Stimulated activated CD8-positive, alpha-beta memory T cell treated with anti-CD3 and anti-CD28 coated beads, Interleukin-2, amount 100 ng/mL, for 1 hour (primary cell): ENCODE data around the gene USP22.

ENCODE experiments used
- DNase-seq, 2 donors: peaks; one replicate each; pipeline ENCODE4 v3.0.0-alpha.2; 2020; ENCODE audit warnings: low read depth in 2 of 2

The USP22 gene

GRCh38 chr17:21021208-21021803, 21.5 kb downstream of the USP22 start:
- DNase-seq: no peak

GRCh38 chr17:21020622-21021021, 22.2 kb downstream of the USP22 start:
- DNase-seq: no peak

GRCh38 chr17:21019976-21020586, 22.7 kb downstream of the USP22 start:
- DNase-seq: no peak

- DNase-seq: no peak
These were observed 23.9 kb downstream of the USP22 start for GRCh38 chr17:21018894-21019293.

- no peak for DNase-seq
These were observed 24.9 kb downstream of the USP22 start for GRCh38 chr17:21017861-21018260.

GRCh38 chr17:21017256-21017655, 25.6 kb downstream of the USP22 start:
- DNase-seq: no peak

GRCh38 chr17:21016826-21017225, 26.0 kb downstream of the USP22 start:
- DNase-seq: no peak

GRCh38 chr17:21015564-21015963, 27.2 kb downstream of the USP22 start:
- DNase-seq: no peak

GRCh38 chr17:21014498-21014897, 28.3 kb downstream of the USP22 start:
- DNase-seq: no peak

GRCh38 chr17:21013983-21014382, 28.8 kb downstream of the USP22 start:
- no peak for DNase-seq

- DNase-seq: no peak
These were observed 30.1 kb downstream of the USP22 start for GRCh38 chr17:21012736-21013135.

- DNase-seq: no peak
These were observed 31.9 kb downstream of the USP22 start for GRCh38 chr17:21010705-21011596.

- DNase-seq: no peak
These were observed 33.7 kb downstream of the USP22 start for GRCh38 chr17:21008992-21009671.

- no peak for DNase-seq
These were observed 34.5 kb downstream of the USP22 start for GRCh38 chr17:21008160-21008915.

- no peak for DNase-seq
These were observed 35.2 kb downstream of the USP22 start for GRCh38 chr17:21007646-21008045.

GRCh38 chr17:21005803-21006202, 37.0 kb downstream of the USP22 start:
- DNase-seq: no peak

- DNase-seq: no peak
These were observed 37.4 kb downstream of the USP22 start for GRCh38 chr17:21005367-21005766.

- DNase-seq: no peak
These were observed 38.5 kb downstream of the USP22 start for GRCh38 chr17:21004016-21004930.

GRCh38 chr17:21003007-21003621, 39.7 kb downstream of the USP22 start:
- DNase-seq: no peak
